Measurements from ENCODE around the gene PRPS1. TPM values are rescaled to one million over a fixed set of nuclear protein-coding genes. Genes with fewer than 3 reads are reported as not detected.
A peak's percentile ranks its signal among the peaks of the same experiment; 100 is the strongest.

The PRPS1 gene
- total RNA-seq (2021) (106 to 126 TPM (median 107 TPM) in 3 replicates), Bru-seq, nascent RNA (percentile 87 among the genes with signal in this experiment)
- long read RNA-seq, experiment 1, transcript PRPS1-204 (7 exons, 2,152 nt): major isoform, 132 of 143 reads
- long read RNA-seq, experiment 1, partial matches to known transcripts: 6 of 143 reads
- long read RNA-seq, experiment 1, other reads (novel, unspliced or antisense): 4 of 143 reads
- long read RNA-seq, experiment 2, transcript PRPS1-204 (7 exons, 2,152 nt): major isoform, 120 of 175 reads
- long read RNA-seq, experiment 2, partial matches to known transcripts: 52 of 175 reads
- long read RNA-seq, experiment 2, other reads (novel, unspliced or antisense): 3 of 175 reads
- long read RNA-seq, experiment 3, transcript PRPS1-204 (7 exons, 2,152 nt): major isoform, 400 of 432 reads
- long read RNA-seq, experiment 3, partial matches to known transcripts: 2 of 432 reads
- long read RNA-seq, experiment 3, other reads (novel, unspliced or antisense): 26 of 432 reads

DNA sequence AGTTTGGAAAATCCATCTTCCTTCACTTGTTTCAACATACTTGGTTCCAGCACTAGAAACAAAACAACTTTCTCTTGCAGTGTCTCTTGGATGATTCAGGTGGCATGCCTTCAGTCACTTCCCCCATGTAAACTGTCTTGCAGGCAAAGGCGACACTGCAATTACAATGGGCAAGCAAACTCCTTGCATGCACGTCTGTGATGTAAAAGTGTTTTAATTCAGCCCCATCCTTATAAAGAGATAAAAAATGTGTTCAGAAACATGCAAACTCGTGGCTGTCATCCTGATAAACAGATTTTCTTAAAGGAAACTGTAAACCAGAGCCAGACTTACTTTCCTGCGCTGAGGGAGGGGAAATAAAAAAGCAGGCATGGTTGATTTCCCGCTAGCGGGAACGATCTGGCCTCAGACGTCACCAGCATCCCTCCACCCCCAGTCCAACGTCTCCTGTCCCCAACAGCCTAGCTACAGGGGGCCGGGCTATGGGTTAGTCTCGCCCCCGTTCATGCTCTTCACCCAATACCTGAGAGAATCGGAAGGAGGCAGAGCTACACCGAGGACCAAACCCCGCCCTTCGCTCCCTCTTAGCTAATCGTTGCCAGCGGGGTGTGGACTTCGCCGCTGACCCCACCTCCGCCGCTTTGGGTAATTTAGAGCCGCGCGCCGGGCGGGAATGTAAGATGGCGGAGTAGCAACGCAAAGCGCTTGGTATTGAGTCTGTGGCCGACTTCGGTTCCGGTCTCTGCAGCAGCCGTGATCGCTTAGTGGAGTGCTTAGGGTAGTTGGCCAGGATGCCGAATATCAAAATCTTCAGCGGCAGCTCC lies at the start of gene PRPS1:
TSS of gene PRPS1 (plus strand) at position 673 of the 824 bp plus-strand sequence. CDS start at position 792, 119 bp downstream.
- ChIA-PET CTCF (interaction anchor here (0.9 to 2.8 kb wide), 10 partner anchors 27 to 177 kb away, joined by 3 to 16 read pairs (median 5); partner anchors contain the start of genes NCBP2L and TSC22D3), POLR2A (interaction anchor here (0.6 to 2.3 kb wide), 9 partner anchors 25 to 177 kb away, joined by 3 to 9 read pairs (median 4); partner anchors contain the start of gene NCBP2L)
- TF ChIP-seq SP1 (CRISPR knock-in tag; conservative IDR thresholded peaks at IDR 0.05) (peak; percentile 40; the same call in 1 of the 2 replicates), JAZF1 (CRISPR knock-in tag; IDR thresholded peaks at IDR 0.05) (no peak)
- TF ChIP-seq, protein P1, sequence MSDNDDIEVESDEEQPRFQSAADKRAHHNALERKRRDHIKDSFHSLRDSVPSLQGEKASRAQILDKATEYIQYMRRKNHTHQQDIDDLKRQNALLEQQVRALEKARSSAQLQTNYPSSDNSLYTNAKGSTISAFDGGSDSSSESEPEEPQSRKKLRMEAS (CRISPR knock-in tag; IDR thresholded peaks at IDR 0.05): no peak
- Mint-ChIP-seq H3K36me3 (0 out of 2 replicates have a peak, but pooled peaks cover 4% of the 10 kb centered on the region), H3K9me3 (peaks cover 4% of the 10 kb centered on the region; the same call in 1 of the 2 replicates), H3K4me3 (peak within 1 kb of the TSS; percentile 92), H3K27ac (peak within 1 kb of the TSS; percentile 79), H3K27me3 (ENCODE audit: low read depth) (no peaks in the 10 kb centered on the region; the same call in 1 of the 2 replicates), H3K4me1 (peaks cover 24% of the 10 kb centered on the region)
- DNase-seq (ENCODE audit: low spot score) (peak; percentile 90), ATAC-seq (peak; percentile 98)

GRCh38 chrX:107579956-107580355 lies 48.4 kb upstream of the PRPS1 start:
- TF ChIP-seq EMX1 (CRISPR knock-in tag; IDR thresholded peaks at IDR 0.05) (no peak), ERG (CRISPR knock-in tag; IDR thresholded peaks at IDR 0.05) (no peak)
- Mint-ChIP-seq H3K27ac (no peak overlapping the region), H3K9me3 (peaks cover 9% of the 10 kb centered on the region; the same call in 1 of the 2 replicates), H3K36me3 (peaks cover 7% of the 10 kb centered on the region; the same call in 1 of the 2 replicates), H3K4me3 (no peak overlapping the region), H3K4me1 (no peaks in the 10 kb centered on the region), H3K27me3 (ENCODE audit: low read depth) (no peaks in the 10 kb centered on the region)
- DNase-seq (ENCODE audit: low spot score) (no peak), ATAC-seq (no peak)
- ChIA-PET POLR2A (no interaction called here), CTCF (no interaction called here)

DNA sequence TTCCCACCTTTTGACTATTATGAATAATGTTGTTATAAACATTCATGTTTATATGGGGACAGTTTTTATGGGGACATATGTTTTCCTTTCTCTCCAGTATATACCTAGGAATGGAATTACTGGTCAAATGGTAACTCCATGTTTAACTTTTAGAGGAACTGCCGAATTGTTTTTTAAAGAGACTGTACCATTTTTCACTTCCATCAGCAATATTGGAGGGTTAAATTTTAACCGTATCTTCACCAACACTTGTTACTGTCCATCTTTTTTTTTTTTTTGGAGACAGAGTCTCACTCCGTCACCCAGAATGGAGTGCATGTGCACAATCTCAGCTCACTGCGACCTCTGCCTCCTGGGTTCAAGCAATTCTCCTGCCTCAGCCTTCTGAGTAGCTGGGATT lies 46.4 kb upstream of the PRPS1 start:
- DNase-seq (ENCODE audit: low spot score) (no peak), ATAC-seq (no peak)
- Mint-ChIP-seq H3K36me3 (peaks cover 7% of the 10 kb centered on the region; the same call in 1 of the 2 replicates), H3K4me1 (no peaks in the 10 kb centered on the region), H3K9me3 (peaks cover 11% of the 10 kb centered on the region; the same call in 1 of the 2 replicates), H3K4me3 (no peak overlapping the region), H3K27ac (no peak overlapping the region), H3K27me3 (ENCODE audit: low read depth) (no peaks in the 10 kb centered on the region; the same call in 1 of the 2 replicates)
- TF ChIP-seq, protein P1 (CRISPR knock-in tag; IDR thresholded peaks at IDR 0.05): no peak
- TF ChIP-seq, protein P2, sequence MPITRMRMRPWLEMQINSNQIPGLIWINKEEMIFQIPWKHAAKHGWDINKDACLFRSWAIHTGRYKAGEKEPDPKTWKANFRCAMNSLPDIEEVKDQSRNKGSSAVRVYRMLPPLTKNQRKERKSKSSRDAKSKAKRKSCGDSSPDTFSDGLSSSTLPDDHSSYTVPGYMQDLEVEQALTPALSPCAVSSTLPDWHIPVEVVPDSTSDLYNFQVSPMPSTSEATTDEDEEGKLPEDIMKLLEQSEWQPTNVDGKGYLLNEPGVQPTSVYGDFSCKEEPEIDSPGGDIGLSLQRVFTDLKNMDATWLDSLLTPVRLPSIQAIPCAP (CRISPR knock-in tag; IDR thresholded peaks at IDR 0.05): no peak
- TF ChIP-seq ZNF263 (CRISPR knock-in tag; IDR thresholded peaks at IDR 0.05; ENCODE audit: low read depth) (no peak), TEAD4 (CRISPR knock-in tag; IDR thresholded peaks at IDR 0.05) (no peak), ZNF232 (CRISPR knock-in tag; IDR thresholded peaks at IDR 0.05) (no peak), FOXK1 (CRISPR knock-in tag; IDR thresholded peaks at IDR 0.05) (no peak), FOXP1 (CRISPR knock-in tag; IDR thresholded peaks at IDR 0.05; ENCODE audit: borderline replicate concordance) (no peak), ARID4B (CRISPR knock-in tag; IDR thresholded peaks at IDR 0.05; ENCODE audit: borderline replicate concordance) (no peak)
- TF ChIP-seq, protein P3, sequence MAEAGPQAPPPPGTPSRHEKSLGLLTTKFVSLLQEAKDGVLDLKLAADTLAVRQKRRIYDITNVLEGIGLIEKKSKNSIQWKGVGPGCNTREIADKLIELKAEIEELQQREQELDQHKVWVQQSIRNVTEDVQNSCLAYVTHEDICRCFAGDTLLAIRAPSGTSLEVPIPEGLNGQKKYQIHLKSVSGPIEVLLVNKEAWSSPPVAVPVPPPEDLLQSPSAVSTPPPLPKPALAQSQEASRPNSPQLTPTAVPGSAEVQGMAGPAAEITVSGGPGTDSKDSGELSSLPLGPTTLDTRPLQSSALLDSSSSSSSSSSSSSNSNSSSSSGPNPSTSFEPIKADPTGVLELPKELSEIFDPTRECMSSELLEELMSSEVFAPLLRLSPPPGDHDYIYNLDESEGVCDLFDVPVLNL (CRISPR knock-in tag; IDR thresholded peaks at IDR 0.05; ENCODE audit: borderline replicate concordance, low read depth): no peak
- POLR2A ChIA-PET: no interaction called here
- CTCF ChIA-PET: no interaction called here
